Fibroblast of skin of right quadriceps (primary cell): ENCODE results near the gene VAX1.

Experiments used
- DNase-seq: peaks from one replicate; pipeline ENCODE4 v3.0.0-alpha.2; 2013

VAX1 gene

GRCh38 chr10:117163954-117164548 is 26.0 kb upstream of the VAX1 start:
- no peak for DNase-seq

- no peak for DNase-seq
Observed at GRCh38 chr10:117163061-117163953, 25.2 kb upstream of the VAX1 start.

- no peak for DNase-seq
Observed at GRCh38 chr10:117162093-117163060, 24.3 kb upstream of the VAX1 start.

GRCh38 chr10:117161386-117162033 is 23.4 kb upstream of the VAX1 start:
- no peak for DNase-seq

GRCh38 chr10:117160567-117160966 is 22.5 kb upstream of the VAX1 start:
- no peak for DNase-seq

- DNase-seq: no peak
Observed at GRCh38 chr10:117159390-117159789, 21.3 kb upstream of the VAX1 start.

GRCh38 chr10:117158297-117158696 is 20.2 kb upstream of the VAX1 start:
- DNase-seq: no peak

GRCh38 chr10:117152668-117153067 is 14.6 kb upstream of the VAX1 start:
- no peak for DNase-seq

GRCh38 chr10:117148284-117148683 is 10.2 kb upstream of the VAX1 start:
- DNase-seq: no peak

- no peak for DNase-seq
Observed at GRCh38 chr10:117145019-117145418, 6.9 kb upstream of the VAX1 start.

- no peak for DNase-seq
Observed at GRCh38 chr10:117143103-117143823, 5.2 kb upstream of the VAX1 start.

GRCh38 chr10:117140525-117140902 is 2.4 kb upstream of the VAX1 start:
- no peak for DNase-seq

- no peak for DNase-seq
Observed at GRCh38 chr10:117139581-117140524, 1.8 kb upstream of the VAX1 start.

- no peak for DNase-seq
Observed at GRCh38 chr10:117138838-117139580, 939 bp upstream of the VAX1 start.

GRCh38 chr10:117137031-117137910 is 799 bp downstream of the VAX1 start:
- DNase-seq: peak; percentile 21

GRCh38 chr10:117136391-117136975 is 1.6 kb downstream of the VAX1 start:
- no peak for DNase-seq

GRCh38 chr10:117135480-117136140 is 2.5 kb downstream of the VAX1 start:
- DNase-seq: no peak

GRCh38 chr10:117135026-117135372 is 3.1 kb downstream of the VAX1 start:
- DNase-seq: no peak
